HEK293 (cell line): ENCODE measurements around the gene POLR3E.

ENCODE experiments used
- CTCF ChIA-PET: fragments of 350-600 bp; formaldehyde crosslinking; extraction: SDS; loops from one replicate; lab custom pipeline; 2021; ENCODE audit warnings: antibody characterized with exemption; lab: Yijun Ruan, JAX
- POLR2A ChIA-PET: fragments of 300-600 bp; formaldehyde crosslinking; extraction: SDS; loops from one replicate; lab custom pipeline; 2020; ENCODE audit warnings: antibody characterized with exemption, inconsistent platforms; lab: Yijun Ruan, JAX
- H3K27ac ChIP-seq: fragments of 200-500 bp; sonication (Bioruptor generic); 2 replicates; pipeline ENCODE4 v1.5.1; 2014; ENCODE audit warnings: low read depth, low read length, control low read depth, inconsistent platforms; ENCODE audit errors: extremely low read depth
- H3K36me3 ChIP-seq, 2 experiments: fragments of 200-500 bp in 1 of 2; sonication (Bioruptor generic) in 1 of 2; 1 replicate in 1 of 2; 2 replicates in 1 of 2; pipeline ENCODE4 v1.5.1; 2014 to 2017; ENCODE audit warnings: inconsistent platforms in 2 of 2, low read length in 2 of 2; ENCODE audit not compliant: control insufficient read depth in 2 of 2, insufficient read depth in 1 of 2
- H3K4me1 ChIP-seq: fragments of 200-500 bp; sonication (Bioruptor generic); 2 replicates; pipeline ENCODE4 v1.5.1; 2014; ENCODE audit warnings: mild to moderate bottlenecking, low read length, inconsistent platforms; ENCODE audit not compliant: control insufficient read depth, insufficient read depth
- H3K4me3 ChIP-seq: 2 replicates; pipeline ENCODE4 v1.5.1; 2011; ENCODE audit warnings: low read depth, mild to moderate bottlenecking, control low read depth, low read length, moderate library complexity
- H3K9me3 ChIP-seq: fragments of 200-500 bp; sonication (Bioruptor generic); 2 replicates; pipeline ENCODE4 v1.5.1; 2014; ENCODE audit warnings: low read depth, low read length, inconsistent platforms; ENCODE audit not compliant: control insufficient read depth, insufficient read depth
- FEZF1 ChIP-seq: fragments of 450-650 bp; formaldehyde crosslinking; IDR thresholded peaks from 2 replicates; pipeline ENCODE4 v1.5.1; 2016; ENCODE audit warnings: missing biosample characterization, missing genetic modification characterization
- GLIS1 ChIP-seq: fragments of 450-650 bp; formaldehyde crosslinking; IDR thresholded peaks from 2 replicates; pipeline ENCODE4 v1.5.1; 2016; ENCODE audit warnings: missing biosample characterization, missing genetic modification characterization
- IKZF3 ChIP-seq: fragments of 450-650 bp; IDR thresholded peaks from 2 replicates; pipeline ENCODE4 v1.5.0; 2018; ENCODE audit warnings: missing biosample characterization, mild to moderate bottlenecking, missing genetic modification characterization, moderate library complexity
- KLF1 ChIP-seq: fragments of 450-650 bp; formaldehyde crosslinking; IDR thresholded peaks from 2 replicates; pipeline ENCODE4 v1.5.1; 2016; ENCODE audit warnings: missing biosample characterization, missing genetic modification characterization
- KLF16 ChIP-seq: fragments of 450-650 bp; formaldehyde crosslinking; IDR thresholded peaks from 2 replicates; pipeline ENCODE4 v1.5.1; 2017; ENCODE audit warnings: missing biosample characterization, missing genetic modification characterization
- SCRT1 ChIP-seq: fragments of 450-650 bp; formaldehyde crosslinking; IDR thresholded peaks from 2 replicates; pipeline ENCODE4 v1.5.1; 2016; ENCODE audit warnings: missing biosample characterization, missing genetic modification characterization, borderline replicate concordance
- ZBTB17 ChIP-seq: fragments of 450-650 bp; formaldehyde crosslinking; IDR thresholded peaks from 2 replicates; pipeline ENCODE4 v1.5.1; 2016; ENCODE audit warnings: missing biosample characterization, missing genetic modification characterization
- ZBTB20 ChIP-seq: fragments of 450-650 bp; formaldehyde crosslinking; IDR thresholded peaks from 2 replicates; pipeline ENCODE4 v1.5.1; 2016; ENCODE audit warnings: missing biosample characterization, missing genetic modification characterization
- ZBTB48 ChIP-seq: fragments of 450-650 bp; formaldehyde crosslinking; IDR thresholded peaks from 2 replicates; pipeline ENCODE4 v1.5.1; 2016; ENCODE audit warnings: missing biosample characterization, missing genetic modification characterization
- ZNF10 ChIP-seq: fragments of 450-650 bp; formaldehyde crosslinking; IDR thresholded peaks from 2 replicates; pipeline ENCODE4 v1.5.1; 2017; ENCODE audit warnings: missing biosample characterization, missing genetic modification characterization
- ZNF266 ChIP-seq: fragments of 450-650 bp; formaldehyde crosslinking; IDR thresholded peaks from 2 replicates; pipeline ENCODE4 v1.5.1; 2016; ENCODE audit warnings: missing biosample characterization, missing genetic modification characterization, low read depth
- ZNF302 ChIP-seq: fragments of 450-650 bp; formaldehyde crosslinking; IDR thresholded peaks from 2 replicates; pipeline ENCODE4 v1.5.1; 2016; ENCODE audit warnings: missing biosample characterization, missing genetic modification characterization, low read depth
- ZNF335 ChIP-seq: fragments of 450-650 bp; formaldehyde crosslinking; conservative IDR thresholded peaks from 2 replicates; pipeline ENCODE4 v1.5.1; 2016; ENCODE audit warnings: missing biosample characterization, missing genetic modification characterization
- ZNF350 ChIP-seq: fragments of 450-650 bp; formaldehyde crosslinking; IDR thresholded peaks from 2 replicates; pipeline ENCODE4 v1.5.0; 2017; ENCODE audit warnings: missing biosample characterization, mild to moderate bottlenecking, missing genetic modification characterization
- ZNF510 ChIP-seq: fragments of 450-650 bp; formaldehyde crosslinking; IDR thresholded peaks from 2 replicates; pipeline ENCODE4 v1.5.1; 2018; ENCODE audit warnings: mild to moderate bottlenecking, missing genetic modification characterization, missing biosample characterization; ENCODE audit not compliant: insufficient replicate concordance
- ZNF610 ChIP-seq: fragments of 450-650 bp; formaldehyde crosslinking; IDR thresholded peaks from 2 replicates; pipeline ENCODE4 v1.5.1; 2016; ENCODE audit warnings: missing biosample characterization, missing genetic modification characterization, borderline replicate concordance
- ZNF623 ChIP-seq: fragments of 450-650 bp; formaldehyde crosslinking; IDR thresholded peaks from 2 replicates; pipeline ENCODE4 v1.5.1; 2016; ENCODE audit warnings: missing biosample characterization, missing genetic modification characterization
- ZNF830 ChIP-seq: fragments of 450-650 bp; IDR thresholded peaks from 2 replicates; pipeline ENCODE4 v1.5.0; 2018; ENCODE audit warnings: missing biosample characterization, missing genetic modification characterization, low read depth, mild to moderate bottlenecking, moderate library complexity
- ZNF837 ChIP-seq: fragments of 450-650 bp; formaldehyde crosslinking; IDR thresholded peaks from 2 replicates; pipeline ENCODE4 v1.5.1; 2016; ENCODE audit warnings: missing biosample characterization, missing genetic modification characterization
- ZXDB ChIP-seq: fragments of 450-650 bp; formaldehyde crosslinking; IDR thresholded peaks from 2 replicates; pipeline ENCODE4 v1.5.1; 2016; ENCODE audit warnings: missing biosample characterization, missing genetic modification characterization
- TF ChIP-seq, protein P1 (sequence below): fragments of 450-650 bp; formaldehyde crosslinking; IDR thresholded peaks from 2 replicates; pipeline ENCODE4 v1.5.1; 2017; ENCODE audit warnings: missing biosample characterization, missing genetic modification characterization
- TF ChIP-seq, protein P2 (sequence below): fragments of 450-650 bp; formaldehyde crosslinking; IDR thresholded peaks from 2 replicates; pipeline ENCODE4 v1.5.1; 2016; ENCODE audit warnings: missing biosample characterization, missing genetic modification characterization
- TF ChIP-seq, protein P3 (sequence below): fragments of 450-650 bp; formaldehyde crosslinking; IDR thresholded peaks from 2 replicates; pipeline ENCODE4 v1.5.1; 2016; ENCODE audit warnings: missing biosample characterization, missing genetic modification characterization

Gene POLR3E

DNA sequence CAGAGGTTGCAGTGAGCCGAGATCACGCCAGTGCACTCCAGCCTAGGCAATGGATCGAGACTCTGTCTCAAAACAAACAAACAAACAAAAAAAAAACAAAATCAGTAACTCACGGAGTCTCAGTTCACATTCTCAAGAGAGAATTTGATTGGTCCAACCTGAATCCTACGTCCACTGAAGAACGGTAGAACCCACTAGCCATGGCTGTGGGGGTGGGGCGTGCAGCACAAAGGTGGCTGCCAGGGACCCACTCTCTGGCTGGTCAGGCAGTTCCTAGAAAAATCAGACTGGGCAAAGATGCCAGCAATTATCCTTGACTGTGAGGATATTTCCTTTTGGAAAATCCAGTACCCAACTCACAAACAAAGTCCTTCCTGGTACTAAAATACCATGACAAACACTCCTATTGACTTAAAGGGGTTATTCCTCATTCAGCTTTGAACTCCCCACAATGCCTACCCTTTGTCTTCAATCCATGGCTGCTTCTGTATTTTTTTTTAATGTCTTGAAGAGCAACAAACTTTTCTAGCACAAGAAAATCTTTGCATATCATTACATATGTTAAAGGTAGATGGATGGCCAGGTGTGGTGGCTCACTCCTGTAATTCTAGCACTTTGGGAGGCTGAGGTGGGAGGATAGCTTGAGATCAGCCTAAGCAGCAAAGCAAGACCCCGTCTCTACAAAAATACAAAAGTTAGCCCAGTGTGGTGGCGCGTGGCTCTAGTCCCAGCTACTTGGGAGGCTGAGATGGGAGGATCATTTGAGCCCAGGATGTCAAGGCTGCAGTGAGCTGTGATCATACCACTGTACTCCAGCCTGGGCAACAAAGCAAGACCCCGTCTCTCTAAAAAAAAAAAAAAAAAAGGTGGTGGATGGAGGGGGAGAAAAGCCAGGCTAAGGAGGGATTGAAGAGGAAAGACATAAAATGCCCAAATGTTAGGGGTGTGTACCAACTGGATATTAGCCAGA lies 3.8 kb upstream of the POLR3E start (continued):
- TF ChIP-seq ZBTB48 (tag by site-specific recombination): no peak
- TF ChIP-seq ZNF837 (tag by site-specific recombination): no peak

DNA sequence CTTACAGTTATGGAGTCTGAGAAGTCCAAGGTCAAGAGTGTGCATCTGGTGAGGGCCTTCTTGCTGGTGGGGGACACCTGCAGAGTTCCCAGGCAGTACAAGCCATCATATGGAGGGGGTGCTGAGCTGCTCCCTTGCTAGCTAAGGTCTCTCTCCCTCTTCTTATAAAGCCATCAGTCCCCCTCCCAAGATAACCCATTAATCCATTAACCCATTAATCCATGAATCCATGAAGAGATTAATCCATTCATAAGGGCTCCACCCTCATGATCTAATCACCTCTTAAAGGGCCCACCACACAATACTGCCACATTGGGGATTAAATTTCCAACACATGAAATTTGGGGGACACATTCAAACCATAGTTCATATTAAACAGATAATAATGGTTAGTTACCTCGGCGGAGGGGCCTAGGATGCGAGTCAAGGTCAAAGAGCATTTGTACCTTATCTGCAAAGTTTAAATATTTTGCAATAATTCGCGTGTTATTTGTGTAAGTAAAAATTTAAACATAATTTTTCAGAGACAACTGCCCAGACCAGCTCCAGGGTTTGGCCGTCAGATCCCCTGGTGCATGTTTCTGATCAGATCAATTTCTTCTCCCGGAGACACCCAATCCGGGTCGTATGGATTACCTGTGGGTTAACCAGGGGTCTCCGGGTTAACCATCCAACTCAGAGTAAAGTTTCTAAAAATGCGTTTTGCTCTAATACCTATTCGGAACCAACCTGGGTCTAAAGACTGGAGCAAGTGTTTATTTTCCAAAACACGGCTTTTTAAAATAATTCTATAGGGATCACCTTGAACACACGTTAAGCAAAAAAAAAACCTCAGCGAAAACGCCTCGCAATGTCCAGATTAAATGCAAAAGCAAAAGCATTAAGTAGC lies 740 bp upstream of the POLR3E start:
- H3K36me3 ChIP-seq: peaks cover 0 to 2% of the 10 kb centered on the region in 2 experiments; a peak in 1 of 3 replicates
- CTCF ChIA-PET: interaction anchor here (0.5 to 1.8 kb wide), 12 partner anchors 8 to 136 kb away, joined by 3 to 9 read pairs (median 4); no protein-coding TSS in a partner anchor
- POLR2A ChIA-PET: interaction anchor here (0.6 to 1.4 kb wide), 5 partner anchors 23 to 105 kb away, joined by 3 to 9 read pairs (median 3); partner anchors contain the start of gene EEF2K
- no peaks in the 10 kb centered on the region for H3K4me1 ChIP-seq
- H3K4me3 ChIP-seq: peak overlapping the region; percentile 63
- no peak overlapping the region for H3K27ac ChIP-seq
- no peaks in the 10 kb centered on the region for H3K9me3 ChIP-seq
- TF ChIP-seq, protein P1, sequence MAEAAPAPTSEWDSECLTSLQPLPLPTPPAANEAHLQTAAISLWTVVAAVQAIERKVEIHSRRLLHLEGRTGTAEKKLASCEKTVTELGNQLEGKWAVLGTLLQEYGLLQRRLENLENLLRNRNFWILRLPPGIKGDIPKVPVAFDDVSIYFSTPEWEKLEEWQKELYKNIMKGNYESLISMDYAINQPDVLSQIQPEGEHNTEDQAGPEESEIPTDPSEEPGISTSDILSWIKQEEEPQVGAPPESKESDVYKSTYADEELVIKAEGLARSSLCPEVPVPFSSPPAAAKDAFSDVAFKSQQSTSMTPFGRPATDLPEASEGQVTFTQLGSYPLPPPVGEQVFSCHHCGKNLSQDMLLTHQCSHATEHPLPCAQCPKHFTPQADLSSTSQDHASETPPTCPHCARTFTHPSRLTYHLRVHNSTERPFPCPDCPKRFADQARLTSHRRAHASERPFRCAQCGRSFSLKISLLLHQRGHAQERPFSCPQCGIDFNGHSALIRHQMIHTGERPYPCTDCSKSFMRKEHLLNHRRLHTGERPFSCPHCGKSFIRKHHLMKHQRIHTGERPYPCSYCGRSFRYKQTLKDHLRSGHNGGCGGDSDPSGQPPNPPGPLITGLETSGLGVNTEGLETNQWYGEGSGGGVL (tag by site-specific recombination): peak; percentile 71; the same call in 1 of the 2 replicates
- TF ChIP-seq ZNF510 (tag by site-specific recombination) (no peak), KLF1 (tag by site-specific recombination) (peak; percentile 40), FEZF1 (tag by site-specific recombination) (peak; percentile 35; the same call in 1 of the 2 replicates), IKZF3 (tag by site-specific recombination) (peak; percentile 76), ZBTB17 (peak; percentile 88), GLIS1 (tag by site-specific recombination) (0 out of 2 replicates have a peak, but pooled peaks have one; percentile 16), ZNF335 (tag by site-specific recombination) (peak; percentile 54), ZNF623 (tag by site-specific recombination) (no peak; the same call in 1 of the 2 replicates), ZNF10 (0 out of 2 replicates have a peak, but pooled peaks have one; percentile 6), ZNF610 (tag by site-specific recombination) (0 out of 2 replicates have a peak, but pooled peaks have one; percentile 41), ZNF302 (tag by site-specific recombination) (no peak), ZNF830 (tag by site-specific recombination) (no peak), ZNF350 (tag by site-specific recombination) (no peak), SCRT1 (tag by site-specific recombination) (peak; percentile 8; the same call in 1 of the 2 replicates), KLF16 (tag by site-specific recombination) (peak; percentile 74), ZBTB20 (tag by site-specific recombination) (peak; percentile 15; the same call in 1 of the 2 replicates), ZXDB (peak; percentile 31; the same call in 1 of the 2 replicates), ZNF266 (tag by site-specific recombination) (no peak)
- TF ChIP-seq, protein P2, sequence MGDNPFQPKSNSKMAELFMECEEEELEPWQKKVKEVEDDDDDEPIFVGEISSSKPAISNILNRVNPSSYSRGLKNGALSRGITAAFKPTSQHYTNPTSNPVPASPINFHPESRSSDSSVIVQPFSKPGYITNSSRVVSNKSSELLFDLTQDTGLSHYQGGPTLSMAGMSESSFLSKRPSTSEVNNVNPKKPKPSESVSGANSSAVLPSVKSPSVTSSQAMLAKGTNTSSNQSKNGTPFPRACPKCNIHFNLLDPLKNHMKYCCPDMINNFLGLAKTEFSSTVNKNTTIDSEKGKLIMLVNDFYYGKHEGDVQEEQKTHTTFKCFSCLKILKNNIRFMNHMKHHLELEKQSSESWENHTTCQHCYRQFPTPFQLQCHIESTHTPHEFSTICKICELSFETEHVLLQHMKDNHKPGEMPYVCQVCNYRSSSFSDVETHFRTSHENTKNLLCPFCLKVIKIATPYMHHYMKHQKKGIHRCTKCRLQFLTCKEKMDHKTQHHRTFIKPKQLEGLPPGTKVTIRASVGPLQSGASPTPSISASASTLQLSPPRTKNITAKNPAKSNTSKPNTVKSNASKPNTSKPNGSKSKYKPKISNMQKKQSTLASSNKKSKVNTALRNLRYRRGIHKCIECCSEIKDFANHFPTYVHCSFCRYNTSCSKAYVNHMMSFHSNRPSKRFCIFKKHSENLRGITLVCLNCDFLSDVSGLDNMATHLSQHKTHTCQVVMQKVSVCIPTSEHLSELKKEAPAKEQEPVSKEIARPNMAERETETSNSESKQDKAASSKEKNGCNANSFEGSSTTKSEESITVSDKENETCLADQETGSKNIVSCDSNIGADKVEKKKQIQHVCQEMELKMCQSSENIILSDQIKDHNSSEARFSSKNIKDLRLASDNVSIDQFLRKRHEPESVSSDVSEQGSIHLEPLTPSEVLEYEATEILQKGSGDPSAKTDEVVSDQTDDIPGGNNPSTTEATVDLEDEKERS (tag by site-specific recombination): no peak
- TF ChIP-seq, protein P3, sequence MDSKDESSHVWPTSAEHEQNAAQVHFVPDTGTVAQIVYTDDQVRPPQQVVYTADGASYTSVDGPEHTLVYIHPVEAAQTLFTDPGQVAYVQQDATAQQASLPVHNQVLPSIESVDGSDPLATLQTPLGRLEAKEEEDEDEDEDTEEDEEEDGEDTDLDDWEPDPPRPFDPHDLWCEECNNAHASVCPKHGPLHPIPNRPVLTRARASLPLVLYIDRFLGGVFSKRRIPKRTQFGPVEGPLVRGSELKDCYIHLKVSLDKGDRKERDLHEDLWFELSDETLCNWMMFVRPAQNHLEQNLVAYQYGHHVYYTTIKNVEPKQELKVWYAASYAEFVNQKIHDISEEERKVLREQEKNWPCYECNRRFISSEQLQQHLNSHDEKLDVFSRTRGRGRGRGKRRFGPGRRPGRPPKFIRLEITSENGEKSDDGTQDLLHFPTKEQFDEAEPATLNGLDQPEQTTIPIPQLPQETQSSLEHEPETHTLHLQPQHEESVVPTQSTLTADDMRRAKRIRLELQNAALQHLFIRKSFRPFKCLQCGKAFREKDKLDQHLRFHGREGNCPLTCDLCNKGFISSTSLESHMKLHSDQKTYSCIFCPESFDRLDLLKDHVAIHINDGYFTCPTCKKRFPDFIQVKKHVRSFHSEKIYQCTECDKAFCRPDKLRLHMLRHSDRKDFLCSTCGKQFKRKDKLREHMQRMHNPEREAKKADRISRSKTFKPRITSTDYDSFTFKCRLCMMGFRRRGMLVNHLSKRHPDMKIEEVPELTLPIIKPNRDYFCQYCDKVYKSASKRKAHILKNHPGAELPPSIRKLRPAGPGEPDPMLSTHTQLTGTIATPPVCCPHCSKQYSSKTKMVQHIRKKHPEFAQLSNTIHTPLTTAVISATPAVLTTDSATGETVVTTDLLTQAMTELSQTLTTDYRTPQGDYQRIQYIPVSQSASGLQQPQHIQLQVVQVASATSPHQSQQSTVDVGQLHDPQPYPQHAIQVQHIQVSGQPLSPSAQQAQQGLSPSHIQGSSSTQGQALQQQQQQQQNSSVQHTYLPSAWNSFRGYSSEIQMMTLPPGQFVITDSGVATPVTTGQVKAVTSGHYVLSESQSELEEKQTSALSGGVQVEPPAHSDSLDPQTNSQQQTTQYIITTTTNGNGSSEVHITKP (tag by site-specific recombination): peak; percentile 76
